Measurements from ENCODE around the gene STON2. TPM values are rescaled to one million over a fixed set of nuclear protein-coding genes. Genes with fewer than 3 reads are reported as not detected.
A peak's percentile ranks its signal among the peaks of the same experiment; 100 is the strongest.

Gene STON2
- total RNA-seq, 2 donors from 2014 or later, result 0.10 to 0.12 TPM

GRCh38 chr14:81220830-81221578, 179.1 kb downstream of the STON2 start, which contains the start of gene GTF2A1:
GTF2A1 (minus strand) TSS chr14:81220959; CDS start chr14:81220518, 441 bp downstream.
- peaks cover 6 to 12% of the 10 kb centered on the region in 2 donors for H3K36me3 Mint-ChIP-seq (ENCODE audit: insufficient read depth in 2 of 2)
- peaks cover 45% of the 10 kb centered on the region for H3K4me1 Mint-ChIP-seq (ENCODE audit: low read depth)
- H3K27me3 Mint-ChIP-seq (ENCODE audit: low read depth), result no peaks in the 10 kb centered on the region
- peak within 1 kb of the TSS; percentile 98 for H3K27ac Mint-ChIP-seq
- ATAC-seq (replicated peaks in 1 of 2) (peak; percentile 83 to 84), DNase-seq (peak; percentile 94 to 96)
- no peaks in the 10 kb centered on the region for H3K9me3 Mint-ChIP-seq
- peak within 1 kb of the TSS; percentile 93 to 96 for H3K4me3 Mint-ChIP-seq

GRCh38 chr14:81220580-81220829, 179.6 kb downstream of the STON2 start:
- Mint-ChIP-seq H3K4me3 (peak overlapping the region; percentile 93 to 96), H3K36me3 (ENCODE audit: insufficient read depth in 2 of 2) (peaks cover 6 to 15% of the 10 kb centered on the region in 2 donors), H3K27me3 (ENCODE audit: low read depth) (no peaks in the 10 kb centered on the region), H3K9me3 (no peaks in the 10 kb centered on the region), H3K4me1 (ENCODE audit: low read depth) (peaks cover 50% of the 10 kb centered on the region), H3K27ac (peak overlapping the region; percentile 98)
- no peak for ATAC-seq (replicated peaks in 1 of 2)
- DNase-seq, result no peak

- ATAC-seq (replicated peaks in 1 of 2) (peak in 1 of 2 donors; percentile 1), DNase-seq (peak; percentile 33 to 55)
- Mint-ChIP-seq H3K9me3 (no peaks in the 10 kb centered on the region), H3K4me3 (peak overlapping the region; percentile 93 to 96), H3K27me3 (ENCODE audit: low read depth) (no peaks in the 10 kb centered on the region), H3K4me1 (ENCODE audit: low read depth) (peaks cover 55% of the 10 kb centered on the region), H3K27ac (peak overlapping the region; percentile 98), H3K36me3 (ENCODE audit: insufficient read depth in 2 of 2) (peaks cover 6 to 15% of the 10 kb centered on the region in 2 donors)
These were observed 180.2 kb downstream of the STON2 start for GRCh38 chr14:81219759-81220579.

GRCh38 chr14:81219210-81219758, 180.8 kb downstream of the STON2 start:
- peak overlapping the region; percentile 92 for H3K4me3 Mint-ChIP-seq
- H3K4me1 Mint-ChIP-seq (ENCODE audit: low read depth), result peaks cover 58% of the 10 kb centered on the region
- H3K9me3 Mint-ChIP-seq, result no peaks in the 10 kb centered on the region
- ATAC-seq (replicated peaks in 1 of 2), result peak; percentile 64 to 68
- H3K36me3 Mint-ChIP-seq (ENCODE audit: insufficient read depth in 2 of 2), result peaks cover 6 to 15% of the 10 kb centered on the region in 2 donors
- peak overlapping the region; percentile 98 for H3K27ac Mint-ChIP-seq
- DNase-seq, result peak; percentile 84
- no peaks in the 10 kb centered on the region for H3K27me3 Mint-ChIP-seq (ENCODE audit: low read depth)

GRCh38 chr14:81211844-81212243, 188.3 kb downstream of the STON2 start:
- H3K9me3 Mint-ChIP-seq, result no peaks in the 10 kb centered on the region
- ATAC-seq (replicated peaks in 1 of 2), result peak in 1 of 2 donors; percentile 41
- H3K27ac Mint-ChIP-seq, result peak overlapping the region; percentile 80
- no peak overlapping the region for H3K4me3 Mint-ChIP-seq
- H3K4me1 Mint-ChIP-seq (ENCODE audit: low read depth), result peaks cover 49% of the 10 kb centered on the region
- DNase-seq, result peak; percentile 10 to 11
- H3K27me3 Mint-ChIP-seq (ENCODE audit: low read depth), result no peaks in the 10 kb centered on the region
- H3K36me3 Mint-ChIP-seq (ENCODE audit: insufficient read depth in 2 of 2), result peaks cover 9 to 30% of the 10 kb centered on the region in 2 donors

Other genes with a start within 250 kb of the STON2 start
- gene GTF2A1, start 179.4 kb downstream of the STON2 start, total RNA-seq, result 10 to 100 TPM; 52.3 to 58.6 TPM
- gene SEL1L, start 133.5 kb upstream of the STON2 start, total RNA-seq, result 10 to 100 TPM; 70.5 to 79.2 TPM